Lower leg skin (tissue), 4 donors: ENCODE data around the gene SKAP1. TPM values are rescaled to one million over a fixed set of nuclear protein-coding genes. Genes with fewer than 3 reads are reported as not detected.
"Not testable (repeated sequence)": the region's sequence is repeated elsewhere in the genome, so short reads cannot be mapped to it uniquely, and the experiment has no call there.

Experiments
- DNase-seq, 2 donors: peaks; one replicate each; pipeline ENCODE4 v3.0.0-alpha.2; 2019; ENCODE audit warnings: low spot score in 2 of 2
- H3K4me3 ChIP-seq: fragments of 200-600 bp; sonication (generic); 2 replicates; pipeline ENCODE4 v1.5.1; 2017; ENCODE audit warnings: mild to moderate bottlenecking, low read depth; ENCODE audit not compliant: poor library complexity, severe bottlenecking
- POLR2A ChIP-seq, 2 donors: fragments of 450-650 bp; IDR thresholded peaks; one replicate each; pipeline ENCODE4 v1.6.1; 2016 to 2017; ENCODE audit warnings: antibody characterized with exemption in 2 of 2, mild to moderate bottlenecking in 1 of 2, moderate library complexity in 1 of 2
- WGBS, 2 donors: methylation state at CpG; one replicate each; pipeline ENCODE4 v1.1.5; 2018; 5-methylcytosine and 5-hydroxymethylcytosine counted together
- intact Hi-C: fragments of 100-400 bp; cut with DNase I; formaldehyde crosslinking; loops from one replicate; pipeline ENCODE4 v1.15.0; 2023; ENCODE audit warnings: low total_unique reads
- total RNA-seq, 4 donors: library from RNA; depleted of rRNA; stranded (reverse); fragments of >200 nt; gene quantifications; one replicate each; pipeline ENCODE4 v1.1.0, GENCODE V29; 2016
- TF ChIP-seq, protein P1 (sequence below), 3 donors: fragments of 450-650 bp; IDR thresholded peaks; one replicate each; pipeline ENCODE4 v1.5.1; 2016; ENCODE audit warnings: antibody characterized with exemption in 3 of 3, mild to moderate bottlenecking in 3 of 3, moderate library complexity in 2 of 3

Gene SKAP1
- total RNA-seq, 4 donors from 2014 or later = 0.99 to 1.2 TPM; not detected in 2

DNA sequence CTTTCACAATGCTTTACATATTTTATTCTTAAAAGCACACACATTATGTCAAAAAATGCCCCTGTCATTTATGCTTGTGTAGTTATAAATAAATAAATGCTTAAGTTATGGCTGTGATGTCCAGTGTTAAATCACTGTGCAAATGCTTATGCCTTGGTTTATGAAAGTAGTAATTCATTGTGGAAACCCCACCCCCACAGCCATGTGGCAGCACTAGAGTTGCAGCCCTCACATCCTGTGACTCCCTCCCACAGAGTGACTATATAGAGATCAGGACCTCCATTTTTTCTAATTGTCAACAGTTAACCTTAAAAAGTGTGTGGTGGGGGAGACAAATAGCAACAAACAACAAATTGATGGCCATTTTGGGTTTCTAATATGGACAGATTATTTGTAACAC lies 2.4 kb downstream of the SKAP1 start:
- no peak overlapping the region for H3K4me3 ChIP-seq
- DNase-seq = no peak
- intact Hi-C loops = no loop called here

DNA sequence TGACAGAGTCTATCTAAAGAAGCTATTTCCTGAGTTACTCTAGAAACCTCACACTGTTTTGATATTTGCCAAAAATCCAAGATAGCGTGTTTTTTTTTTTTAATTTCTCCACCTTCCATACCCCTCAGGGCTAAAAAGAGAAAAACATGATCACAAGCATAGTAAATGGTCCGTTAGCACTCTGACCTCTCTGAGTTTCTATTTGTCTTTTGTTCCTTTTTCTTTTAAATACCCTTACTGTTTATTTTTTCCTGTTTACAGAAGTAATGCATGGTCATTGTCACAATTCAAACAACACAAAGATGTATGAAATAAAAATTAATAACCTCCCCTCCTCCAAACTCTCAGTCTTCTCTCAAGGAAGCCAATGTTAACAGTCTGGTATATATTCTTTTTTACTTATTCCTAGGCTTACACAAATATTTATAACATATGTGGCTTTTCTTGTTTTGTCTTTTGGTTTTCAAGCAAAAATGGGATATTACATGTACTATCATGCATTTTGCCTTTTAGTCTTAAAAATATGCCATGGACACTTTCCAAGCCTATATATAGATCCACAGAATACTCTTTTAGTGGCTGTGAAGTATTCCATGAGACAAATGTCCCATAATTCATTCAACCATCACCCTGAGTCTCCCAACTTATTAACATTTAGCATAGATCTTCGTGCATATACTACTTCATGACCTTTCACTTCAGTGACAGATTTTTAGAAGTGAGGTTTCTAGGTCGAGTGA lies 3.1 kb downstream of the SKAP1 start:
- 80 to 81% methylated on average over 4 of the region's 4 CpGs for WGBS, 2 donors
- intact Hi-C loops = no loop called here
- H3K4me3 ChIP-seq = no peak overlapping the region
- DNase-seq = no peak
- TF ChIP-seq, protein P1, sequence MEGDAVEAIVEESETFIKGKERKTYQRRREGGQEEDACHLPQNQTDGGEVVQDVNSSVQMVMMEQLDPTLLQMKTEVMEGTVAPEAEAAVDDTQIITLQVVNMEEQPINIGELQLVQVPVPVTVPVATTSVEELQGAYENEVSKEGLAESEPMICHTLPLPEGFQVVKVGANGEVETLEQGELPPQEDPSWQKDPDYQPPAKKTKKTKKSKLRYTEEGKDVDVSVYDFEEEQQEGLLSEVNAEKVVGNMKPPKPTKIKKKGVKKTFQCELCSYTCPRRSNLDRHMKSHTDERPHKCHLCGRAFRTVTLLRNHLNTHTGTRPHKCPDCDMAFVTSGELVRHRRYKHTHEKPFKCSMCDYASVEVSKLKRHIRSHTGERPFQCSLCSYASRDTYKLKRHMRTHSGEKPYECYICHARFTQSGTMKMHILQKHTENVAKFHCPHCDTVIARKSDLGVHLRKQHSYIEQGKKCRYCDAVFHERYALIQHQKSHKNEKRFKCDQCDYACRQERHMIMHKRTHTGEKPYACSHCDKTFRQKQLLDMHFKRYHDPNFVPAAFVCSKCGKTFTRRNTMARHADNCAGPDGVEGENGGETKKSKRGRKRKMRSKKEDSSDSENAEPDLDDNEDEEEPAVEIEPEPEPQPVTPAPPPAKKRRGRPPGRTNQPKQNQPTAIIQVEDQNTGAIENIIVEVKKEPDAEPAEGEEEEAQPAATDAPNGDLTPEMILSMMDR (IDR thresholded peaks at IDR 0.05) = no peak
- no peak for TF ChIP-seq POLR2A (IDR thresholded peaks at IDR 0.05)

More for the DNA sequence above, 2.4 kb downstream of the SKAP1 start:
- no peak for TF ChIP-seq POLR2A (IDR thresholded peaks at IDR 0.05)
- TF ChIP-seq, protein P1 (IDR thresholded peaks at IDR 0.05) = no peak

DNA sequence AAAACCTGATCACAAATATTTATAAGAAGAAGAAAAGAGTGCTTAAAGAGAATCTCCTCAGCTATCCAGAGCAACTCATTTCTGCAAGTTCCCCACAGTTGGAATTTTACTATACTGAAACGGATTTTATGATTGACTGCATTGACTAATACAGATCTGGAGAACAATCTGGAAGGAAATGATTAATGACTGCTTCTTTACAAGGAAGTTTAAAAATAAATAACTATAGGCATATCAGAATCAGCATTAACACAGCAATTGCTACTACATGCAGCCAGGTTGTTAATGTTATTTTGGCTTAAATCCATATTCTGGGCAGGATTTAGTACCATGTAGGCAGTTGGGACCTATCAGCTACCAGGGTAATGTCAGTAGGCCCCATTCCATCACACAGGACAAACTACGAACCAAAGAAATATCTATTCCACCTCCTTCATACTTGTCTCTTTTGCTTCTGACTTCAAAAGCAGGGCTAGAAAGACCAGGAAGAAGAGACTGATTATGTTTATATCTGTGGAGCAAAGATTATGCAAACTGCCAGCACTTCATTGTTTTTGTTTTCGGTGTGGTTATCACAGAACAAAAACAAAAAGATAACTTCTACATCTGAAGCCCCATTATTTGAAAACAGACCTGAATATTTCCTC lies 3.9 kb downstream of the SKAP1 start:
- intact Hi-C loops = no loop called here
- no peak overlapping the region for H3K4me3 ChIP-seq
- no peak for DNase-seq
- TF ChIP-seq, protein P1 (IDR thresholded peaks at IDR 0.05) = no peak
- TF ChIP-seq POLR2A (IDR thresholded peaks at IDR 0.05) = no peak
- WGBS, 2 donors = 80 to 83% methylated on average over 3 of the region's 3 CpGs

DNA sequence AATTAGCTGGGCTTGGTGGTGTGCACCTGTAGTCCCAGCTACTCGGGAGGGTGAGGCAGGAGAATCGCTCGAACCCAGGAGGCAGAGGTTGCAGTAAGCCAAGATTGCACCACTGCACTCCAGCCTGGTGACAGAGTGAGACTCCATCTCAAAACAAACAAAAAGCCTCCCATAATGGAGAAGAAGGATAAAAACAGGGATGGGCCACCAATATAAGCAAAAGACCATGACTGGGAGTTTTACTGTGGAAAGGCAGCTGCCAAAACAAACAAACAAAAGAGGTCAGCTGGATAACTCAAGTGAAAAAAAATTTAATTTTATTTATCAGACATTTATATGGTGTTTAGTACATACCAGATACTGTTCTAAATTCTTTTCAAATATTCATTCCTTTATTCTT lies 8.0 kb downstream of the SKAP1 start:
- WGBS, 2 donors = 94 to 97% methylated on average over 3 of the region's 3 CpGs
- H3K4me3 ChIP-seq, intact Hi-C loops, DNase-seq: not testable (repeated sequence)

DNA sequence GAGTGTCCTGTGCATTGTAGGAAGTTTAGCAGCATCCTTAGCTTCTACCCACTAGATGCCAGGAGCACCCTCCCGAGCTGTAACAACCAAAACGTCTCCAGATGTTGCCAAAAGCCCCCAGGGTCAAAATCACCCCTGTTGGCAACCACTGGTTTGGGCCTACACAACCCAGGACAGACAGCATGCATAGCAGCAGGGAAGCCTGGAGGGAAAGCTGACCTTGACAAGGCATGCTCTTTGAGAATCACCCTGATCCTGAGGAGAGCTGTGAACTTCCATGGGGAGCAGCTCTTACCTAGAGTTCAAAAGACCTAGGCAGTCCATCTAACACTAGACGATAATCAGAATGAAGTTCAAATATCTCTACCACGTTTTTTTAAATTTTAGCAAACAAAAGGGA lies 9.2 kb downstream of the SKAP1 start:
- intact Hi-C loops = no loop called here
- no peak overlapping the region for H3K4me3 ChIP-seq
- TF ChIP-seq, protein P1 (IDR thresholded peaks at IDR 0.05) = no peak
- TF ChIP-seq POLR2A (IDR thresholded peaks at IDR 0.05) = no peak
- WGBS, 2 donors = 71 to 82% methylated on average over 4 of the region's 4 CpGs
- DNase-seq = no peak

DNA sequence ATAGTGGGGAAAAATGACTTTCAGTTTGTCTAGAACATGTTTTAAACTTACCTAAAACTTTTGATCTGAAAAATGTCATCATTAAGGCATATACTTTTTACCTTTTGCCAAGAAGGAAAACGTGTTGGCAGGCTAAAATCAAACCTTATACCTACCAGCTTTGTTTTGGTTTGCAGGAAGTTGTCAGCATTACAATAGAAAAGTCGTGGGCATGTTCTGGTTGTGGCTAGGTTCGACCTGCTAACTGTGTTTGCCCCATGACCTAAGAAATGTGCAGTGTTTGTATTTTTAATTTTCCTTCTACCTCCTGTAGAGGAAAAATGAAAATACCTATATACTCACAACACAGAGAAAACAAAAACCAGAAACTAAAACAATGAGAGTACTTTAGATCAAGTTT lies 13.0 kb downstream of the SKAP1 start:
- no peak for DNase-seq
- intact Hi-C loops = no loop called here
- TF ChIP-seq, protein P1 (IDR thresholded peaks at IDR 0.05) = no peak
- TF ChIP-seq POLR2A (IDR thresholded peaks at IDR 0.05) = no peak
- H3K4me3 ChIP-seq = no peak overlapping the region
- 11 to 21% methylated on average over 3 of the region's 3 CpGs for WGBS, 2 donors
